ENCODE results near the gene COG2. TPM values are rescaled to one million over a fixed set of nuclear protein-coding genes. Genes with fewer than 3 reads are reported as not detected.

COG2 gene
- total and polyA plus RNA-seq, 2 of the 13 experiments (the other 11 are each of a cell fraction or from before 2014, with no cell fraction given) = 16.8 to 36.3 TPM

GRCh38 chr1:230701895-230702768, 59.9 kb downstream of the COG2 start (continued):
- TF ChIP-seq IKZF5 (CRISPR knock-in tag; IDR thresholded peaks at IDR 0.05) = 0 out of 2 replicates have a peak, but pooled peaks have one; percentile 39
- TF ChIP-seq ZNF761 (CRISPR knock-in tag; conservative IDR thresholded peaks at IDR 0.05) = no peak
- peak; percentile 53; the same call in 1 of the 2 replicates for TF ChIP-seq SOX5 (CRISPR knock-in tag; IDR thresholded peaks at IDR 0.05; ENCODE audit: borderline replicate concordance)
- TF ChIP-seq TCF7L2 (IDR thresholded peaks at IDR 0.05; ENCODE audit: low read depth, low read length) = peak; percentile 73; the same call in 1 of the 2 replicates
- TF ChIP-seq CREB1 (IDR thresholded peaks at IDR 0.05) = peak; percentile 72
- no peak; the same call in 1 of the 2 replicates for TF ChIP-seq CREB1 (CRISPR knock-in tag; IDR thresholded peaks at IDR 0.05)
- TF ChIP-seq ZNF788 (CRISPR knock-in tag; IDR thresholded peaks at IDR 0.05; ENCODE audit: borderline replicate concordance) = peak; percentile 45; the same call in 1 of the 2 replicates
- peak; percentile 94 for TF ChIP-seq SP5 (CRISPR knock-in tag; IDR thresholded peaks at IDR 0.05; ENCODE audit: borderline replicate concordance, low read depth)
- TF ChIP-seq PBX3 (CRISPR knock-in tag; IDR thresholded peaks at IDR 0.05; ENCODE audit: borderline replicate concordance) = peak; percentile 81; the same call in 1 of the 2 replicates
- peak; percentile 85 for TF ChIP-seq SSRP1 (CRISPR knock-in tag; IDR thresholded peaks at IDR 0.05)
- TF ChIP-seq MLXIP (CRISPR knock-in tag; IDR thresholded peaks at IDR 0.05; ENCODE audit: borderline replicate concordance) = no peak
- peak; percentile 86 for TF ChIP-seq FLYWCH1 (CRISPR knock-in tag; IDR thresholded peaks at IDR 0.05)
- TF ChIP-seq ARID5B (CRISPR knock-in tag; IDR thresholded peaks at IDR 0.05) = peak; percentile 58
- TF ChIP-seq ZNF530 (CRISPR knock-in tag; IDR thresholded peaks at IDR 0.05; ENCODE audit: low read depth) = no peak
- TF ChIP-seq NR2F6 (IDR thresholded peaks at IDR 0.05) = peak; percentile 51
- peak; percentile 67 for TF ChIP-seq NR2F6 (CRISPR knock-in tag; IDR thresholded peaks at IDR 0.05)
- TF ChIP-seq MBD4 (IDR thresholded peaks at IDR 0.05; ENCODE audit: borderline replicate concordance, low read length) = no peak
- no peak for TF ChIP-seq ZNF776 (CRISPR knock-in tag; IDR thresholded peaks at IDR 0.05)
- peak; percentile 65; the same call in 1 of the 2 replicates for TF ChIP-seq HOXA3 (CRISPR knock-in tag; IDR thresholded peaks at IDR 0.05)
- TF ChIP-seq, protein P1, sequence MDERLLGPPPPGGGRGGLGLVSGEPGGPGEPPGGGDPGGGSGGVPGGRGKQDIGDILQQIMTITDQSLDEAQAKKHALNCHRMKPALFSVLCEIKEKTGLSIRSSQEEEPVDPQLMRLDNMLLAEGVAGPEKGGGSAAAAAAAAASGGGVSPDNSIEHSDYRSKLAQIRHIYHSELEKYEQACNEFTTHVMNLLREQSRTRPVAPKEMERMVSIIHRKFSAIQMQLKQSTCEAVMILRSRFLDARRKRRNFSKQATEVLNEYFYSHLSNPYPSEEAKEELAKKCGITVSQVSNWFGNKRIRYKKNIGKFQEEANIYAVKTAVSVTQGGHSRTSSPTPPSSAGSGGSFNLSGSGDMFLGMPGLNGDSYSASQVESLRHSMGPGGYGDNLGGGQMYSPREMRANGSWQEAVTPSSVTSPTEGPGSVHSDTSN (CRISPR knock-in tag; IDR thresholded peaks at IDR 0.05) = peak; percentile 93
